ENCODE results near the gene PLEKHA7.
A peak's percentile ranks its signal among the peaks of the same experiment; 100 is the strongest.

PLEKHA7 gene

DNA sequence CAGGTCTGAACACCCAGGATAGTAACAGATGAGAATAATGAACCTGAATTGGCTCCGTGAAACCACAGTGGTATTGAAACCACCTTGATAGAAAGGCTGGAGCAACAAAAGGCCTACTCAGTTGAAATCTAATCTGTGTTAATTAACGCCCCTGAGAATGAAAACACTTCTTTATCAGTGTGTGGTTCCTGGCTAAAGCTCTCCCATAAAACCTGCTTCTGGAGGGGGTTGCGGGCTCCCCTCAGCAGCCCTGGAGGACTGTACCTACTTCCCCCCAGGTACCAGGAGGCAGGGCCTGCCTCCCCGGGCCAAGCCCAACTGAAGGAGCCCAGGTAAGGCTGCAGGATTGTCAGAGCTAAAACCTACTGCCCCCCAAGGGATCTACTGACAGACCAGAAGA lies 54.6 kb downstream of the PLEKHA7 start:
- H3K36me3 Mint-ChIP-seq (ENCODE audit: low read depth) = no peaks in the 10 kb centered on the region
- H3K27me3 Mint-ChIP-seq (ENCODE audit: low read depth, poor library complexity) = peaks cover 8% of the 10 kb centered on the region
- H3K27ac Mint-ChIP-seq = no peak overlapping the region
- H3K9me3 Mint-ChIP-seq = no peaks in the 10 kb centered on the region
- TF ChIP-seq, protein P1, sequence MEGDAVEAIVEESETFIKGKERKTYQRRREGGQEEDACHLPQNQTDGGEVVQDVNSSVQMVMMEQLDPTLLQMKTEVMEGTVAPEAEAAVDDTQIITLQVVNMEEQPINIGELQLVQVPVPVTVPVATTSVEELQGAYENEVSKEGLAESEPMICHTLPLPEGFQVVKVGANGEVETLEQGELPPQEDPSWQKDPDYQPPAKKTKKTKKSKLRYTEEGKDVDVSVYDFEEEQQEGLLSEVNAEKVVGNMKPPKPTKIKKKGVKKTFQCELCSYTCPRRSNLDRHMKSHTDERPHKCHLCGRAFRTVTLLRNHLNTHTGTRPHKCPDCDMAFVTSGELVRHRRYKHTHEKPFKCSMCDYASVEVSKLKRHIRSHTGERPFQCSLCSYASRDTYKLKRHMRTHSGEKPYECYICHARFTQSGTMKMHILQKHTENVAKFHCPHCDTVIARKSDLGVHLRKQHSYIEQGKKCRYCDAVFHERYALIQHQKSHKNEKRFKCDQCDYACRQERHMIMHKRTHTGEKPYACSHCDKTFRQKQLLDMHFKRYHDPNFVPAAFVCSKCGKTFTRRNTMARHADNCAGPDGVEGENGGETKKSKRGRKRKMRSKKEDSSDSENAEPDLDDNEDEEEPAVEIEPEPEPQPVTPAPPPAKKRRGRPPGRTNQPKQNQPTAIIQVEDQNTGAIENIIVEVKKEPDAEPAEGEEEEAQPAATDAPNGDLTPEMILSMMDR (IDR thresholded peaks at IDR 0.05) = no peak
- no peak for DNase-seq
- H3K4me3 Mint-ChIP-seq = no peak overlapping the region
- H3K4me1 Mint-ChIP-seq = peaks cover 13% of the 10 kb centered on the region

- no peak for DNase-seq
- Mint-ChIP-seq H3K4me3 (no peak overlapping the region), H3K9me3 (no peaks in the 10 kb centered on the region), H3K27ac (no peak overlapping the region), H3K36me3 (ENCODE audit: low read depth) (no peaks in the 10 kb centered on the region), H3K4me1 (peaks cover 13% of the 10 kb centered on the region), H3K27me3 (ENCODE audit: low read depth, poor library complexity) (peaks cover 3% of the 10 kb centered on the region)
- TF ChIP-seq, protein P1 (IDR thresholded peaks at IDR 0.05) = no peak
Measured at GRCh38 chr11:16958833-16959232, 55.4 kb downstream of the PLEKHA7 start.

GRCh38 chr11:16956538-16957153 lies 57.6 kb downstream of the PLEKHA7 start:
- H3K36me3 Mint-ChIP-seq (ENCODE audit: low read depth) = no peaks in the 10 kb centered on the region
- peaks cover 13% of the 10 kb centered on the region for H3K4me1 Mint-ChIP-seq
- no peak for DNase-seq
- no peak overlapping the region for H3K27ac Mint-ChIP-seq
- TF ChIP-seq, protein P1 (IDR thresholded peaks at IDR 0.05) = no peak
- no peak overlapping the region for H3K4me3 Mint-ChIP-seq
- H3K9me3 Mint-ChIP-seq = no peaks in the 10 kb centered on the region
- H3K27me3 Mint-ChIP-seq (ENCODE audit: low read depth, poor library complexity) = peaks cover 2% of the 10 kb centered on the region

DNA sequence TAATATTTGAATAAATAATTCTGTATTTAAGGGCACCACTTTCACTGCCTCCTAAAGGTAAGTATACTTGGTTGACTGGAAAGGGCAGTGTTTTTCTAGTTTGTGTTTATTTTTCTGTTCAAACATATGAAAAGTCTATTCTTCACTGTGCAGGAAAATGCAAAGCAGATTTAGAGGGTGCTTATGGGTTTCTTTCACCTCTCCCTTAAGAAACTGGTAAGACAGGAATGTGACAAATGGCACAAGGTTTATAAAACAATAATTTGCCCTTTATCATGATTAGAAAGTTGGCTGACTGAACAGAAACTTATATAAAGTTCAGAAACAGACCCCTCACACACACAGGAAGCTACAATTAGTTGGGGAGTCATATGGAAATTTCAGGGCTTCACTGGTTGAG lies 60.6 kb downstream of the PLEKHA7 start:
- Mint-ChIP-seq H3K27me3 (ENCODE audit: low read depth, poor library complexity) (no peaks in the 10 kb centered on the region), H3K4me3 (no peak overlapping the region), H3K27ac (no peak overlapping the region), H3K9me3 (no peaks in the 10 kb centered on the region), H3K36me3 (ENCODE audit: low read depth) (no peaks in the 10 kb centered on the region), H3K4me1 (peaks cover 14% of the 10 kb centered on the region)
- no peak for DNase-seq
- TF ChIP-seq, protein P1 (IDR thresholded peaks at IDR 0.05) = no peak

- Mint-ChIP-seq H3K27ac (no peak overlapping the region), H3K4me1 (peaks cover 28% of the 10 kb centered on the region), H3K27me3 (ENCODE audit: low read depth, poor library complexity) (peaks cover 7% of the 10 kb centered on the region), H3K4me3 (no peak overlapping the region), H3K9me3 (no peaks in the 10 kb centered on the region), H3K36me3 (ENCODE audit: low read depth) (no peaks in the 10 kb centered on the region)
- TF ChIP-seq, protein P1 (IDR thresholded peaks at IDR 0.05) = no peak
- DNase-seq = peak; percentile 15
Measured at GRCh38 chr11:16946477-16947282, 67.5 kb downstream of the PLEKHA7 start.
